Prostate gland (tissue), 2 donors: Measurements from ENCODE around the gene CAND2.

Experiments used
- POLR2A ChIP-seq: fragments of 450-650 bp; IDR thresholded peaks from one replicate; pipeline ENCODE4 v1.6.1; 2016; ENCODE audit warnings: antibody characterized with exemption, mild to moderate bottlenecking
- TF ChIP-seq, protein P1 (sequence below), 4 experiments: fragments of 200-600 bp in 2 of 4; fragments of 450-650 bp in 2 of 4; sonication (generic) in 2 of 4; IDR thresholded peaks; 1 replicate in 3 of 4; 2 replicates in 1 of 4; pipeline ENCODE4 v1.5.1; 2016 to 2019; ENCODE audit warnings: antibody characterized with exemption in 4 of 4, mild to moderate bottlenecking in 2 of 4, moderate library complexity in 2 of 4

DNA sequence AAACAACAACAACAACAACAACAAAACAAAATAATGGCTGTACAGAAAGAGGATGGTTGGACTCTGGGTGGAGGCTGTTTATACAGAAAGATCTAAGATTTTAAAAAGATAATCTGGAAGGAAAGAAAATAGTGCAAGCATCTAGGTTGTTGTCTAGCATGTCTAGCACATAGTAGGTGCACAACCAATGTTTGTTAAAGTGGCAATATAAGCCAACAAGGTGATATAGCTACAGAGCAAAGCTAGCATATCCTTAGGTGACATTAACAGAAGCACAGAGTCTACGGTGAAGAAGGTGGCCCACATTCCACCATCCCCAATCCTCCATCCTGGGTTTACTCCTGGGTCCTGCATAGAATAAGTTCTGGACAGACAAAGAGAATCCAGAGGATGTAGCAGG is 42.2 kb upstream of the CAND2 start:
- TF ChIP-seq, protein P1, sequence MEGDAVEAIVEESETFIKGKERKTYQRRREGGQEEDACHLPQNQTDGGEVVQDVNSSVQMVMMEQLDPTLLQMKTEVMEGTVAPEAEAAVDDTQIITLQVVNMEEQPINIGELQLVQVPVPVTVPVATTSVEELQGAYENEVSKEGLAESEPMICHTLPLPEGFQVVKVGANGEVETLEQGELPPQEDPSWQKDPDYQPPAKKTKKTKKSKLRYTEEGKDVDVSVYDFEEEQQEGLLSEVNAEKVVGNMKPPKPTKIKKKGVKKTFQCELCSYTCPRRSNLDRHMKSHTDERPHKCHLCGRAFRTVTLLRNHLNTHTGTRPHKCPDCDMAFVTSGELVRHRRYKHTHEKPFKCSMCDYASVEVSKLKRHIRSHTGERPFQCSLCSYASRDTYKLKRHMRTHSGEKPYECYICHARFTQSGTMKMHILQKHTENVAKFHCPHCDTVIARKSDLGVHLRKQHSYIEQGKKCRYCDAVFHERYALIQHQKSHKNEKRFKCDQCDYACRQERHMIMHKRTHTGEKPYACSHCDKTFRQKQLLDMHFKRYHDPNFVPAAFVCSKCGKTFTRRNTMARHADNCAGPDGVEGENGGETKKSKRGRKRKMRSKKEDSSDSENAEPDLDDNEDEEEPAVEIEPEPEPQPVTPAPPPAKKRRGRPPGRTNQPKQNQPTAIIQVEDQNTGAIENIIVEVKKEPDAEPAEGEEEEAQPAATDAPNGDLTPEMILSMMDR (IDR thresholded peaks at IDR 0.05), result no peak
- TF ChIP-seq POLR2A, result no peak
